Activated CD8-positive, alpha-beta memory T cell treated with anti-CD3 and anti-CD28 coated beads, Interleukin-2, amount 10 ng/mL, durations not matched to agents 7 days and 5 days (primary cell): ENCODE data around the gene STX16. TPM values are rescaled to one million over a fixed set of nuclear protein-coding genes. Genes with fewer than 3 reads are reported as not detected.

Source experiments
- ATAC-seq: fragments of 150-1000 bp; cut with Tn5 transposase; one replicate; pipeline ENCODE4 v1.10.0; 2021; ENCODE audit warnings: moderate library complexity
- CTCF ChIA-PET: fragments of 350-600 bp; sonication (Branson Sonifier 250); formaldehyde crosslinking; loops from one replicate; lab custom pipeline; 2021; ENCODE audit warnings: antibody characterized with exemption; lab: Charles Lee
- DNase-seq: peaks from one replicate; pipeline ENCODE4 v3.0.0-alpha.2; 2020
- H3K27ac Mint-ChIP-seq: one replicate; pipeline ENCODE4 v1.8.0; 2021; ENCODE audit warnings: mild to moderate bottlenecking, mixed read lengths
- H3K27me3 Mint-ChIP-seq: one replicate; pipeline ENCODE4 v1.8.0; 2021; ENCODE audit warnings: mixed read lengths
- H3K36me3 Mint-ChIP-seq: one replicate; pipeline ENCODE4 v1.8.0; 2021; ENCODE audit warnings: mild to moderate bottlenecking, mixed read lengths
- H3K4me1 Mint-ChIP-seq: one replicate; pipeline ENCODE4 v1.8.0; 2021; ENCODE audit warnings: mixed read lengths
- H3K4me3 Mint-ChIP-seq: one replicate; pipeline ENCODE4 v1.8.0; 2021; ENCODE audit warnings: mild to moderate bottlenecking, moderate library complexity, mixed read lengths
- H3K9me3 Mint-ChIP-seq: one replicate; pipeline ENCODE4 v1.8.0; 2022; ENCODE audit warnings: low read depth, mixed read lengths
- total RNA-seq, 2 experiments: library from RNA; stranded (reverse); gene quantifications; one replicate each; pipeline ENCODE4 v1.2.3, GENCODE V29; 2021

STX16 gene
- total RNA-seq, 2 experiments from 2014 or later: 120 to 165 TPM

- H3K27me3 Mint-ChIP-seq: no peaks in the 10 kb centered on the region
- H3K36me3 Mint-ChIP-seq: peaks cover 7% of the 10 kb centered on the region
- no peaks in the 10 kb centered on the region for H3K9me3 Mint-ChIP-seq
- DNase-seq (no peak), ATAC-seq (no peak)
- no peak overlapping the region for H3K4me3 Mint-ChIP-seq
- H3K4me1 Mint-ChIP-seq: peaks cover 8% of the 10 kb centered on the region
- H3K27ac Mint-ChIP-seq: no peak overlapping the region
- CTCF ChIA-PET: no interaction called here
Observed at GRCh38 chr20:58697867-58698703, 47.0 kb downstream of the STX16 start.

GRCh38 chr20:58698741-58699622, 47.9 kb downstream of the STX16 start:
- H3K27ac Mint-ChIP-seq: no peak overlapping the region
- DNase-seq (no peak), ATAC-seq (no peak)
- no peaks in the 10 kb centered on the region for H3K27me3 Mint-ChIP-seq
- H3K9me3 Mint-ChIP-seq: no peaks in the 10 kb centered on the region
- CTCF ChIA-PET: no interaction called here
- H3K4me3 Mint-ChIP-seq: no peak overlapping the region
- H3K4me1 Mint-ChIP-seq: peaks cover 4% of the 10 kb centered on the region
- peaks cover 13% of the 10 kb centered on the region for H3K36me3 Mint-ChIP-seq

GRCh38 chr20:58699623-58700107, 48.6 kb downstream of the STX16 start:
- Mint-ChIP-seq H3K4me3 (no peak overlapping the region), H3K36me3 (peaks cover 13% of the 10 kb centered on the region), H3K4me1 (peaks cover 6% of the 10 kb centered on the region), H3K27me3 (no peaks in the 10 kb centered on the region), H3K27ac (no peak overlapping the region), H3K9me3 (no peaks in the 10 kb centered on the region)
- ATAC-seq (no peak), DNase-seq (no peak)
- CTCF ChIA-PET: no interaction called here

- Mint-ChIP-seq H3K27ac (no peak overlapping the region), H3K4me3 (no peak overlapping the region), H3K27me3 (no peaks in the 10 kb centered on the region), H3K36me3 (peaks cover 13% of the 10 kb centered on the region), H3K4me1 (peaks cover 8% of the 10 kb centered on the region), H3K9me3 (no peaks in the 10 kb centered on the region)
- CTCF ChIA-PET: no interaction called here
- DNase-seq (no peak), ATAC-seq (no peak)
Observed at GRCh38 chr20:58700121-58700821, 49.2 kb downstream of the STX16 start.

GRCh38 chr20:58700823-58701222, 49.7 kb downstream of the STX16 start:
- no peak overlapping the region for H3K4me3 Mint-ChIP-seq
- ATAC-seq (no peak), DNase-seq (no peak)
- CTCF ChIA-PET: no interaction called here
- H3K9me3 Mint-ChIP-seq: no peaks in the 10 kb centered on the region
- H3K36me3 Mint-ChIP-seq: peaks cover 13% of the 10 kb centered on the region
- peaks cover 8% of the 10 kb centered on the region for H3K4me1 Mint-ChIP-seq
- H3K27ac Mint-ChIP-seq: no peak overlapping the region
- no peaks in the 10 kb centered on the region for H3K27me3 Mint-ChIP-seq

GRCh38 chr20:58701431-58702160, 50.5 kb downstream of the STX16 start:
- DNase-seq (no peak), ATAC-seq (no peak)
- Mint-ChIP-seq H3K27me3 (no peaks in the 10 kb centered on the region), H3K9me3 (no peaks in the 10 kb centered on the region), H3K4me1 (peaks cover 8% of the 10 kb centered on the region), H3K27ac (no peak overlapping the region), H3K4me3 (no peak overlapping the region), H3K36me3 (peaks cover 13% of the 10 kb centered on the region)
- CTCF ChIA-PET: no interaction called here

- Mint-ChIP-seq H3K9me3 (no peaks in the 10 kb centered on the region), H3K4me3 (no peak overlapping the region), H3K27me3 (no peaks in the 10 kb centered on the region), H3K36me3 (peaks cover 11% of the 10 kb centered on the region), H3K4me1 (peaks cover 8% of the 10 kb centered on the region), H3K27ac (no peak overlapping the region)
- CTCF ChIA-PET: interaction anchor here (1.3 kb wide), 1 partner anchor 51 kb away, joined by 4 read pairs; the partner anchor contains the start of gene STX16
- DNase-seq: no peak
- ATAC-seq: no peak
Observed at GRCh38 chr20:58702161-58702510, 51.1 kb downstream of the STX16 start.

- Mint-ChIP-seq H3K27me3 (no peaks in the 10 kb centered on the region), H3K9me3 (no peaks in the 10 kb centered on the region), H3K36me3 (peaks cover 11% of the 10 kb centered on the region), H3K27ac (no peak overlapping the region), H3K4me1 (peaks cover 8% of the 10 kb centered on the region), H3K4me3 (no peak overlapping the region)
- ATAC-seq: no peak
- CTCF ChIA-PET: interaction anchor here (0.7 to 1.3 kb wide), 2 partner anchors 10 to 52 kb away, joined by 3 to 4 read pairs; partner anchors contain the start of gene STX16
- DNase-seq: peak; percentile 39
Observed at GRCh38 chr20:58702859-58703648, 52.0 kb downstream of the STX16 start.

- CTCF ChIA-PET: interaction anchor here (0.6 to 0.7 kb wide), 3 partner anchors 11 to 53 kb away, joined by 3 read pairs; partner anchors contain the start of gene STX16
- no peak overlapping the region for H3K4me3 Mint-ChIP-seq
- peaks cover 11% of the 10 kb centered on the region for H3K36me3 Mint-ChIP-seq
- H3K4me1 Mint-ChIP-seq: peaks cover 8% of the 10 kb centered on the region
- H3K27ac Mint-ChIP-seq: no peak overlapping the region
- DNase-seq (peak; percentile 28), ATAC-seq (no peak)
- no peaks in the 10 kb centered on the region for H3K9me3 Mint-ChIP-seq
- no peaks in the 10 kb centered on the region for H3K27me3 Mint-ChIP-seq
Observed at GRCh38 chr20:58703765-58704371, 52.8 kb downstream of the STX16 start.

- H3K9me3 Mint-ChIP-seq: no peaks in the 10 kb centered on the region
- no peak overlapping the region for H3K27ac Mint-ChIP-seq
- CTCF ChIA-PET: interaction anchor here (0.9 to 1.3 kb wide), 4 partner anchors 32 to 134 kb away, joined by 3 read pairs; partner anchors contain the start of gene STX16
- DNase-seq: peak; percentile 27
- H3K36me3 Mint-ChIP-seq: peaks cover 11% of the 10 kb centered on the region
- H3K4me1 Mint-ChIP-seq: peaks cover 5% of the 10 kb centered on the region
- H3K4me3 Mint-ChIP-seq: no peak overlapping the region
- no peak for ATAC-seq
- no peaks in the 10 kb centered on the region for H3K27me3 Mint-ChIP-seq
Observed at GRCh38 chr20:58705208-58705926, 54.3 kb downstream of the STX16 start.
